Retinal pigment epithelial cell (primary cell): ENCODE data around the gene TCTA.
"Not testable (repeated sequence)": the region's sequence is repeated elsewhere in the genome, so short reads cannot be mapped to it uniquely, and the experiment has no call there.

Experiments used
- DNase-seq: peaks from one replicate; pipeline ENCODE4 v3.0.0-alpha.2; 2010; ENCODE audit warnings: low read depth
- H3K4me3 ChIP-seq: 2 replicates; pipeline ENCODE4 v1.5.1; 2011; ENCODE audit warnings: mild to moderate bottlenecking, low read length, control low read depth, moderate library complexity
- CTCF ChIP-seq: conservative IDR thresholded peaks from 2 replicates; pipeline ENCODE4 v1.5.1; 2011; ENCODE audit warnings: low read depth, low read length, control low read depth, inconsistent platforms

TCTA gene

GRCh38 chr3:49383387-49383786 is 28.8 kb upstream of the TCTA start:
- H3K4me3 ChIP-seq: no peak overlapping the region
- no peak for DNase-seq
- TF ChIP-seq CTCF: no peak

GRCh38 chr3:49385617-49386016 is 26.6 kb upstream of the TCTA start:
- no peak for DNase-seq
- H3K4me3 ChIP-seq: no peak overlapping the region
- no peak for TF ChIP-seq CTCF

- DNase-seq: no peak
- no peak for TF ChIP-seq CTCF
- H3K4me3 ChIP-seq: no peak overlapping the region
Measured at GRCh38 chr3:49386056-49386756, 26.0 kb upstream of the TCTA start.

- no peak for DNase-seq
- TF ChIP-seq CTCF: no peak
- H3K4me3 ChIP-seq: no peak overlapping the region
Measured at GRCh38 chr3:49387721-49388120, 24.5 kb upstream of the TCTA start.

GRCh38 chr3:49388289-49388820 is 23.9 kb upstream of the TCTA start:
- no peak overlapping the region for H3K4me3 ChIP-seq
- no peak for TF ChIP-seq CTCF
- no peak for DNase-seq

- TF ChIP-seq CTCF: no peak
Measured at GRCh38 chr3:49389297-49389696, 22.9 kb upstream of the TCTA start.

GRCh38 chr3:49391310-49391709 is 20.9 kb upstream of the TCTA start:
- not testable (repeated sequence) for DNase-seq, H3K4me3 ChIP-seq

More at GRCh38 chr3:49389297-49389696, 22.9 kb upstream of the TCTA start:
- no peak for DNase-seq
- H3K4me3 ChIP-seq: no peak overlapping the region
